ENCODE results near the gene MX1.

DNA sequence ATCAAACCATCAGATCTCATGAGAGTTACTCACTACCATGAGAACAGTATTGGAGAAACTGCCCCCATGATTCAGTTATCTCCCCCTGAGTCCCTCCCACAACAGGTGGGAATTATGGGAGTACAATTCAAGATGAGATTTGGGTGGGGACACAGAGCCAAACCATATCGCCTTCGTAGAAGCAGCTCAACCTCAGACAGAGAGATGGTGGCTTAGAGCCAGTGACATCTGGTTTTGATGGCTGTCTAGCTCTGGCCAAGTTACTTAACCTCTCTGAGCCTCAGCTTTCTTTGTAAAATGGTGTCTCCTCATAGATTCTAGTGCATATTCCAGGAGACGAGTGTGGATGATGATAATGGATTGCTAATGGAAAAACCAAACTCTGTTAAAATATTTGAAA is 27.2 kb downstream of the MX1 start:
- TF ChIP-seq, protein P1, sequence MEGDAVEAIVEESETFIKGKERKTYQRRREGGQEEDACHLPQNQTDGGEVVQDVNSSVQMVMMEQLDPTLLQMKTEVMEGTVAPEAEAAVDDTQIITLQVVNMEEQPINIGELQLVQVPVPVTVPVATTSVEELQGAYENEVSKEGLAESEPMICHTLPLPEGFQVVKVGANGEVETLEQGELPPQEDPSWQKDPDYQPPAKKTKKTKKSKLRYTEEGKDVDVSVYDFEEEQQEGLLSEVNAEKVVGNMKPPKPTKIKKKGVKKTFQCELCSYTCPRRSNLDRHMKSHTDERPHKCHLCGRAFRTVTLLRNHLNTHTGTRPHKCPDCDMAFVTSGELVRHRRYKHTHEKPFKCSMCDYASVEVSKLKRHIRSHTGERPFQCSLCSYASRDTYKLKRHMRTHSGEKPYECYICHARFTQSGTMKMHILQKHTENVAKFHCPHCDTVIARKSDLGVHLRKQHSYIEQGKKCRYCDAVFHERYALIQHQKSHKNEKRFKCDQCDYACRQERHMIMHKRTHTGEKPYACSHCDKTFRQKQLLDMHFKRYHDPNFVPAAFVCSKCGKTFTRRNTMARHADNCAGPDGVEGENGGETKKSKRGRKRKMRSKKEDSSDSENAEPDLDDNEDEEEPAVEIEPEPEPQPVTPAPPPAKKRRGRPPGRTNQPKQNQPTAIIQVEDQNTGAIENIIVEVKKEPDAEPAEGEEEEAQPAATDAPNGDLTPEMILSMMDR (IDR thresholded peaks at IDR 0.05) = no peak
- no peak for TF ChIP-seq POLR2A (IDR thresholded peaks at IDR 0.05)

Data from adrenal gland (tissue), 5 donors.